ENCODE data around the gene PRSS57.

GRCh38 chr19:681029-682019 is 13.9 kb downstream of the PRSS57 start:
- TF ChIP-seq CTCF (IDR thresholded peaks at IDR 0.05) (no peak), POLR2A (IDR thresholded peaks at IDR 0.05) (no peak)

Data from tibial nerve (tissue), 3 donors.